CD14-positive monocyte (primary cell): ENCODE results near the gene LHX4. TPM values are rescaled to one million over a fixed set of nuclear protein-coding genes. Genes with fewer than 3 reads are reported as not detected.

Experiments
- DNase-seq, 3 donors: peaks; one replicate each; pipeline ENCODE4 v3.0.0-alpha.2; 2011 to 2022
- H2AFZ ChIP-seq: 2 replicates; pipeline ENCODE4 v1.6.0; 2012; ENCODE audit warnings: mild to moderate bottlenecking, low read depth, low read length, inconsistent platforms; ENCODE audit not compliant: insufficient read depth, poor library complexity, severe bottlenecking
- H3K27ac ChIP-seq, 2 donors: 1 replicate in 1 of 2; 2 replicates in 1 of 2; pipeline ENCODE4 v1.5.1; 2012 to 2013; ENCODE audit warnings: low read length in 2 of 2, control low read depth in 1 of 2, inconsistent platforms in 1 of 2, low read depth in 1 of 2, mild to moderate bottlenecking in 1 of 2
- H3K27me3 ChIP-seq, 2 donors: one replicate each; pipeline versions ENCODE4 v1.6.0 to v1.6.1; 2011 to 2013; ENCODE audit warnings: low read length in 2 of 2; ENCODE audit not compliant: control insufficient read depth in 2 of 2, insufficient read depth in 2 of 2
- H3K36me3 ChIP-seq, 2 donors: replicated peaks in 1 of 2; 1 replicate in 1 of 2; 2 replicates in 1 of 2; pipeline versions ENCODE4 v1.5.1 to v1.6.1; 2012 to 2013; ENCODE audit warnings: low read length in 2 of 2, control low read depth in 1 of 2, inconsistent platforms in 1 of 2, mild to moderate bottlenecking in 1 of 2; ENCODE audit not compliant: insufficient read depth in 2 of 2, control insufficient read depth in 1 of 2
- H3K4me1 ChIP-seq, 2 donors: 1 replicate in 1 of 2; 2 replicates in 1 of 2; pipeline versions ENCODE4 v1.5.1 to v1.6.1; 2012 to 2013; ENCODE audit warnings: low read length in 2 of 2, control low read depth in 1 of 2, inconsistent platforms in 1 of 2, mild to moderate bottlenecking in 1 of 2, moderate library complexity in 1 of 2; ENCODE audit not compliant: insufficient read depth in 2 of 2, control insufficient read depth in 1 of 2
- H3K4me2 ChIP-seq: replicated peaks from 2 replicates; pipeline ENCODE3; 2012; ENCODE audit warnings: low read length, moderate library complexity, mild to moderate bottlenecking; ENCODE audit not compliant: poor library complexity, severe bottlenecking; ENCODE audit errors: extremely low read depth
- H3K4me3 ChIP-seq, 3 experiments: fragments of 200-600 bp in 1 of 3; sonication (generic) in 1 of 3; replicated peaks in 1 of 3; 1 replicate in 2 of 3; 2 replicates in 1 of 3; pipeline ENCODE4 v1.5.1; 2011 to 2013; ENCODE audit warnings: low read length in 3 of 3, mild to moderate bottlenecking in 3 of 3, control low read depth in 2 of 3, low read depth in 2 of 3, inconsistent platforms in 1 of 3, moderate library complexity in 1 of 3
- H3K79me2 ChIP-seq: 2 replicates; pipeline ENCODE4 v1.6.0; 2012; ENCODE audit warnings: mild to moderate bottlenecking, control low read depth, inconsistent platforms, low read length, moderate library complexity; ENCODE audit not compliant: insufficient read depth
- H3K9ac ChIP-seq: 2 replicates; pipeline ENCODE4 v1.6.0; 2017; ENCODE audit warnings: low read length, mild to moderate bottlenecking; ENCODE audit not compliant: insufficient read depth, poor library complexity, severe bottlenecking
- H3K9me3 ChIP-seq, 2 donors: replicated peaks in 1 of 2; 1 replicate in 1 of 2; 2 replicates in 1 of 2; pipeline versions ENCODE4 v1.5.1 to v1.6.1; 2012 to 2013; ENCODE audit warnings: low read length in 2 of 2, control low read depth in 1 of 2; ENCODE audit not compliant: control insufficient read depth in 1 of 2, insufficient read depth in 1 of 2
- H4K20me1 ChIP-seq: 2 replicates; pipeline ENCODE4 v1.6.0; 2012; ENCODE audit warnings: mild to moderate bottlenecking, low read length, control low read depth, moderate library complexity; ENCODE audit not compliant: insufficient read depth
- H3K27ac Mint-ChIP-seq, 7 donors: one replicate each; pipeline ENCODE4 v1.8.0; 2020; ENCODE audit warnings: mild to moderate bottlenecking in 7 of 7, mixed read lengths in 7 of 7, moderate library complexity in 6 of 7, inconsistent platforms in 2 of 7
- H3K27me3 Mint-ChIP-seq, 3 donors: one replicate each; pipeline ENCODE4 v1.8.0; 2021 to 2022; ENCODE audit warnings: low read depth in 3 of 3, mild to moderate bottlenecking in 3 of 3, mixed read lengths in 3 of 3, moderate library complexity in 3 of 3, inconsistent platforms in 1 of 3
- H3K36me3 Mint-ChIP-seq, 2 donors: one replicate each; pipeline ENCODE4 v1.8.0; 2020; ENCODE audit warnings: mixed read lengths in 2 of 2, inconsistent platforms in 1 of 2, mild to moderate bottlenecking in 1 of 2
- H3K4me1 Mint-ChIP-seq: one replicate; pipeline ENCODE4 v1.8.0; 2020; ENCODE audit warnings: mild to moderate bottlenecking, mixed read lengths
- H3K4me3 Mint-ChIP-seq, 2 donors: one replicate each; pipeline ENCODE4 v1.8.0; 2020; ENCODE audit warnings: mild to moderate bottlenecking in 2 of 2, mixed read lengths in 2 of 2, moderate library complexity in 1 of 2
- H3K9me3 Mint-ChIP-seq, 7 donors: one replicate each; pipeline ENCODE4 v1.8.0; 2020 to 2022; ENCODE audit warnings: mixed read lengths in 7 of 7, mild to moderate bottlenecking in 6 of 7, moderate library complexity in 6 of 7, inconsistent platforms in 2 of 7
- WGBS: methylation state at CpG from one replicate; pipeline ENCODE4 v1.1.5; 2013; ENCODE audit warnings: missing lambda C conversion rate; ENCODE audit not compliant: insufficient coverage; 5-methylcytosine and 5-hydroxymethylcytosine counted together
- intact Hi-C, 2 donors: fragments of 100-400 bp; cut with micrococcal nuclease; formaldehyde crosslinking; loops; one replicate each; pipeline versions ENCODE4 v1.15.0 to v1.15.1; 2023
- polyA plus RNA-seq, 3 donors: library from polyadenylated mRNA; depleted of rRNA in 1 of 3; unstranded in 2 of 3; stranded (reverse) in 1 of 3; fragments of 300-500 nt in 2 of 3; fragments of >200 nt in 1 of 3; fragmentation: Illumina TruSeq in 2 of 3; gene quantifications; 1 replicate in 2 of 3; 2 replicates in 1 of 3; pipeline ENCODE4 v1.2.3, GENCODE V29; 2012 to 2021
- TF ChIP-seq, protein P1 (sequence below): fragments of 200-600 bp; IDR thresholded peaks from one replicate; pipeline ENCODE4 v1.8.0; 2022; ENCODE audit warnings: antibody characterized with exemption, mild to moderate bottlenecking

The LHX4 gene
- polyA plus RNA-seq, 3 donors = not detected

DNA sequence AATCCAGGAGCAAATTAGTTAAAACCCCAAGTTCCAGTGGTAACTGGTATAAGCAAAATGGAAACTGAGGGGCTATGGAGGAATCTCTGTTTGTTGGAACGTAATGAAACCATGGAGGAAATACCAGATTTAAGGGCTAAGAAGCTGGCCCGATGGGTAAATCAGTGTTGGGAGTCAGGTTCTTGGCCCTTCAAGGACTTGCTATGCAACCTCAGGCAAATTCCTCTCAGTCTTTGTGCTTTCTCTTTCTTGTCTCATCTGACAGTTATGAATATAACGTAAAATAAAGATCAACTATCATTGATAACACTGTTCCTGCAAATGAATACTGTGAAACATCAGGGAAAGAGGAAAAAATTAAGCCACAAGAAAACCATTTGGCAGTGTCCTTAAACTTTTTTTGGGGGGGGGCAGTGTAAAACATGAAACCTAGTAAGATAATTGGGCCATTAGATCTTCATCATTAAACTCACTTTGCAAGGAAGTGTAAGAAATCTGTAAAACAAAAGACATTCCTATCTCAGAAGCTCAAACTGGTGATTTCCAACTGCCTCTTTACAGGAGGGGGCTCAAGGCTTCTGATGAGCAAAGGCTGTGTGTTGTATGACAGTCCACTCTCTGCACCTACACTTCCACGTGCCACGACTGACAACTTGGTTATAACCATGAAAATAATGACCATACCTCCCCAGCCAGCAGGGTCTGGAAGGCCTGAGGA, 47.6 kb downstream of the LHX4 start:
- Histone ChIP-seq H3K9ac (no peak overlapping the region), H3K36me3 (peaks cover 3 to 13% of the 10 kb centered on the region in 2 donors), H3K27me3 (no peaks in the 10 kb centered on the region), H3K4me3 (peak overlapping the region in 1 of 3 experiments; percentile 58), H2AFZ (peak overlapping the region; percentile 6), H3K4me2 (no peak overlapping the region), H3K4me1 (peaks cover 63 to 69% of the 10 kb centered on the region in 2 donors), H4K20me1 (no peaks in the 10 kb centered on the region), H3K79me2 (no peaks in the 10 kb centered on the region), H3K27ac (peak overlapping the region; percentile 86 to 90), H3K9me3 (no peaks in the 10 kb centered on the region)
- peak overlapping the region; percentile 89 to 97 (median 94) for H3K27ac Mint-ChIP-seq
- H3K4me3 Mint-ChIP-seq = peak overlapping the region in 1 of 2 donors; percentile 24
- no peak for DNase-seq
- TF ChIP-seq, protein P1, sequence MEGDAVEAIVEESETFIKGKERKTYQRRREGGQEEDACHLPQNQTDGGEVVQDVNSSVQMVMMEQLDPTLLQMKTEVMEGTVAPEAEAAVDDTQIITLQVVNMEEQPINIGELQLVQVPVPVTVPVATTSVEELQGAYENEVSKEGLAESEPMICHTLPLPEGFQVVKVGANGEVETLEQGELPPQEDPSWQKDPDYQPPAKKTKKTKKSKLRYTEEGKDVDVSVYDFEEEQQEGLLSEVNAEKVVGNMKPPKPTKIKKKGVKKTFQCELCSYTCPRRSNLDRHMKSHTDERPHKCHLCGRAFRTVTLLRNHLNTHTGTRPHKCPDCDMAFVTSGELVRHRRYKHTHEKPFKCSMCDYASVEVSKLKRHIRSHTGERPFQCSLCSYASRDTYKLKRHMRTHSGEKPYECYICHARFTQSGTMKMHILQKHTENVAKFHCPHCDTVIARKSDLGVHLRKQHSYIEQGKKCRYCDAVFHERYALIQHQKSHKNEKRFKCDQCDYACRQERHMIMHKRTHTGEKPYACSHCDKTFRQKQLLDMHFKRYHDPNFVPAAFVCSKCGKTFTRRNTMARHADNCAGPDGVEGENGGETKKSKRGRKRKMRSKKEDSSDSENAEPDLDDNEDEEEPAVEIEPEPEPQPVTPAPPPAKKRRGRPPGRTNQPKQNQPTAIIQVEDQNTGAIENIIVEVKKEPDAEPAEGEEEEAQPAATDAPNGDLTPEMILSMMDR = no peak
- H3K36me3 Mint-ChIP-seq = peaks cover 21 to 44% of the 10 kb centered on the region in 2 donors
- H3K9me3 Mint-ChIP-seq = peaks cover 0 to 3% (median 0%) of the 10 kb centered on the region in 7 donors
- WGBS = 100% methylated on average over 2 of the region's 5 CpGs
- peaks cover 62% of the 10 kb centered on the region for H3K4me1 Mint-ChIP-seq
- intact Hi-C loops = loop anchor here in 1 of 2 donors (10.0 kb wide), 1 partner anchor 127 kb away; no protein-coding TSS in a partner anchor
- no peaks in the 10 kb centered on the region for H3K27me3 Mint-ChIP-seq

DNA sequence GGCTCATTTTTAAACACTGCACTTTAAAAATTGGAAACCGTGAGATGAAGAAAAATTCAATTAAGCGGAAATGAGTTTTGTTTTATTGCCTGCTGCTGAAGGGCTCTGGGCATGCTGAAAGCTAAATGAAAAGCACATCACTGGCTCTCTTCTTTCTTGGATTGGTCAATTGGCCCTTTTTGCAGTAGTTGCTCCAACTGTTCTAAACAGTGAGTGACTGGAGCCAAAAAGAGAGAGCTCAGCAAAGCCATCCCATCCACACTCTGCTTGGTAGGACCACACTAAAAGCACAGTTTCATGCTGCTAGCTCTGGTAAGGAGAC, 48.1 kb downstream of the LHX4 start:
- peaks cover 22 to 43% of the 10 kb centered on the region in 2 donors for H3K36me3 Mint-ChIP-seq
- no peaks in the 10 kb centered on the region for H3K27me3 Mint-ChIP-seq
- peaks cover 63% of the 10 kb centered on the region for H3K4me1 Mint-ChIP-seq
- WGBS = 93% methylated on average over 2 of the region's 2 CpGs
- H3K4me2 ChIP-seq = peak overlapping the region; percentile 57
- no peaks in the 10 kb centered on the region for H3K27me3 ChIP-seq
- H3K36me3 ChIP-seq = peaks cover 3 to 9% of the 10 kb centered on the region in 2 donors
- H4K20me1 ChIP-seq = no peaks in the 10 kb centered on the region
- H3K79me2 ChIP-seq = no peaks in the 10 kb centered on the region
- H3K27ac ChIP-seq = peak overlapping the region; percentile 86 to 90
- peaks cover 0 to 3% (median 0%) of the 10 kb centered on the region in 7 donors for H3K9me3 Mint-ChIP-seq
- intact Hi-C loops = loop anchor here in 1 of 2 donors (10.0 kb wide), 1 partner anchor 127 kb away; no protein-coding TSS in a partner anchor
- peak overlapping the region; percentile 6 for H2AFZ ChIP-seq
- H3K4me3 ChIP-seq = peak overlapping the region in 1 of 3 experiments; percentile 58
- peaks cover 64 to 69% of the 10 kb centered on the region in 2 donors for H3K4me1 ChIP-seq
- H3K9ac ChIP-seq = peak overlapping the region; percentile 44
- H3K9me3 ChIP-seq = no peaks in the 10 kb centered on the region
- peak overlapping the region; percentile 45 to 76 for H3K4me3 Mint-ChIP-seq
- TF ChIP-seq, protein P1 = no peak
- H3K27ac Mint-ChIP-seq = peak overlapping the region; percentile 89 to 97 (median 94)
- DNase-seq = no peak
